Activated CD8-positive, alpha-beta memory T cell treated with anti-CD3 and anti-CD28 coated beads for 24 hours (primary cell): ENCODE data around the gene PABPN1L.

ENCODE experiments used
- DNase-seq: peaks from one replicate; pipeline ENCODE4 v3.0.0-alpha.2; 2020

PABPN1L gene

GRCh38 chr16:88867581-88868246, 1.3 kb upstream of the PABPN1L start:
- DNase-seq: no peak

- DNase-seq: no peak
These were observed 718 bp downstream of the PABPN1L start for GRCh38 chr16:88865742-88866141.

- DNase-seq: no peak
These were observed 1.1 kb downstream of the PABPN1L start for GRCh38 chr16:88865310-88865709.

GRCh38 chr16:88864521-88864920, 1.9 kb downstream of the PABPN1L start:
- no peak for DNase-seq

- DNase-seq: no peak
These were observed 2.4 kb downstream of the PABPN1L start for GRCh38 chr16:88864099-88864498.

- DNase-seq: no peak
These were observed 3.0 kb downstream of the PABPN1L start for GRCh38 chr16:88863426-88863825.

- no peak for DNase-seq
These were observed 3.5 kb downstream of the PABPN1L start for GRCh38 chr16:88862968-88863367.

- DNase-seq: no peak
These were observed 5.1 kb downstream of the PABPN1L start for GRCh38 chr16:88861359-88861758.

GRCh38 chr16:88859381-88860091, 6.9 kb downstream of the PABPN1L start:
- no peak for DNase-seq

- DNase-seq: peak; percentile 88
These were observed 8.6 kb downstream of the PABPN1L start for GRCh38 chr16:88857728-88858339.

- DNase-seq: peak; percentile 100
These were observed 9.4 kb downstream of the PABPN1L start, which contains the start of the genes GALNS and TRAPPC2L for GRCh38 chr16:88856828-88857727. TSS of gene GALNS (minus strand) at chr16:88856947. CDS start at chr16:88856877, 70 bp downstream. TSS of gene TRAPPC2L (plus strand) at chr16:88857127. CDS start at chr16:88857151, 24 bp downstream.

GRCh38 chr16:88856122-88856827, 10.2 kb downstream of the PABPN1L start:
- DNase-seq: peak; percentile 68

- no peak for DNase-seq
These were observed 10.7 kb downstream of the PABPN1L start for GRCh38 chr16:88855736-88856121.

GRCh38 chr16:88855176-88855575, 11.3 kb downstream of the PABPN1L start:
- no peak for DNase-seq

- DNase-seq: peak; percentile 65
These were observed 12.0 kb downstream of the PABPN1L start for GRCh38 chr16:88854306-88855111.

- no peak for DNase-seq
These were observed 13.0 kb downstream of the PABPN1L start for GRCh38 chr16:88853325-88853941.

- no peak for DNase-seq
These were observed 14.8 kb downstream of the PABPN1L start for GRCh38 chr16:88851616-88852015.

- no peak for DNase-seq
These were observed 15.8 kb downstream of the PABPN1L start for GRCh38 chr16:88850531-88851199.

GRCh38 chr16:88848557-88848956, 17.9 kb downstream of the PABPN1L start:
- DNase-seq: no peak

GRCh38 chr16:88847654-88848053, 18.8 kb downstream of the PABPN1L start:
- no peak for DNase-seq
